Activated B cell treated with CpG ODN at 0.5 μM for 24 hours (primary cell): ENCODE results near the gene ZNF45. TPM values are rescaled to one million over a fixed set of nuclear protein-coding genes. Genes with fewer than 3 reads are reported as not detected.

ENCODE experiments used
- ATAC-seq: fragments of 200-7000 bp; cut with Tn5 transposase; one replicate; pipeline ENCODE4 v1.10.0; 2021; ENCODE audit warnings: low read depth, mild to moderate bottlenecking, moderate library complexity
- CTCF ChIA-PET: fragments of 350-600 bp; sonication (Branson Sonifier 250); formaldehyde crosslinking; loops from one replicate; lab custom pipeline; 2021; ENCODE audit warnings: antibody characterized with exemption; lab: Charles Lee
- POLR2A ChIA-PET: fragments of 350-600 bp; sonication (Branson Sonifier 250); formaldehyde crosslinking; loops from one replicate; lab custom pipeline; 2021; ENCODE audit warnings: antibody characterized with exemption; lab: Charles Lee
- DNase-seq: peaks from one replicate; pipeline ENCODE4 v3.0.0; 2022
- H3K27ac Mint-ChIP-seq: one replicate; pipeline ENCODE4 v1.8.0; 2020; ENCODE audit warnings: mixed read lengths
- H3K27me3 Mint-ChIP-seq: one replicate; pipeline ENCODE4 v1.8.0; 2021; ENCODE audit warnings: mixed read lengths
- H3K36me3 Mint-ChIP-seq: one replicate; pipeline ENCODE4 v1.8.0; 2021; ENCODE audit warnings: low read depth, mixed read lengths
- H3K4me1 Mint-ChIP-seq: one replicate; pipeline ENCODE4 v1.8.0; 2021; ENCODE audit warnings: mixed read lengths
- H3K4me3 Mint-ChIP-seq: one replicate; pipeline ENCODE4 v1.8.0; 2020; ENCODE audit warnings: mild to moderate bottlenecking, mixed read lengths
- H3K9me3 Mint-ChIP-seq: one replicate; pipeline ENCODE4 v1.8.0; 2020; ENCODE audit warnings: mixed read lengths
- CTCF ChIP-seq: fragments of 200-600 bp; IDR thresholded peaks from one replicate; pipeline ENCODE4 v1.8.0; 2022; ENCODE audit warnings: antibody characterized with exemption, mild to moderate bottlenecking
- intact Hi-C: fragments of 100-400 bp; cut with micrococcal nuclease; formaldehyde crosslinking; loops from one replicate; pipeline ENCODE4 v1.15.1; 2024
- total RNA-seq: library from RNA; stranded (reverse); gene quantifications from 2 replicates; pipeline ENCODE4 v1.2.3, GENCODE V29; 2022

ZNF45 gene
- total RNA-seq, 1 donor from 2014 or later: 19.1 TPM

- Mint-ChIP-seq H3K27me3 (no peaks in the 10 kb centered on the region), H3K4me1 (no peaks in the 10 kb centered on the region), H3K36me3 (peaks cover 7% of the 10 kb centered on the region), H3K9me3 (peaks cover 40% of the 10 kb centered on the region), H3K27ac (no peak overlapping the region), H3K4me3 (no peak overlapping the region)
- intact Hi-C loops: no loop called here
- ATAC-seq (no peak), DNase-seq (no peak)
- CTCF ChIA-PET: no interaction called here
- TF ChIP-seq CTCF: no peak
- POLR2A ChIA-PET: no interaction called here
Observed at GRCh38 chr19:43976732-43977131, 41.6 kb upstream of the ZNF45 start.

GRCh38 chr19:43966079-43966694 lies 31.1 kb upstream of the ZNF45 start:
- peaks cover 71% of the 10 kb centered on the region for H3K36me3 Mint-ChIP-seq
- H3K4me1 Mint-ChIP-seq: no peaks in the 10 kb centered on the region
- no peak overlapping the region for H3K4me3 Mint-ChIP-seq
- no peak for TF ChIP-seq CTCF
- no peak for ATAC-seq
- CTCF ChIA-PET: no interaction called here
- intact Hi-C loops: no loop called here
- peaks cover 43% of the 10 kb centered on the region for H3K9me3 Mint-ChIP-seq
- H3K27ac Mint-ChIP-seq: no peak overlapping the region
- no peak for DNase-seq
- POLR2A ChIA-PET: no interaction called here
- no peaks in the 10 kb centered on the region for H3K27me3 Mint-ChIP-seq

- Mint-ChIP-seq H3K4me1 (no peaks in the 10 kb centered on the region), H3K27me3 (no peaks in the 10 kb centered on the region), H3K27ac (no peak overlapping the region), H3K4me3 (no peak overlapping the region), H3K9me3 (peaks cover 41% of the 10 kb centered on the region), H3K36me3 (peaks cover 55% of the 10 kb centered on the region)
- ATAC-seq (no peak), DNase-seq (no peak)
- intact Hi-C loops: no loop called here
- ChIA-PET CTCF (no interaction called here), POLR2A (no interaction called here)
- TF ChIP-seq CTCF: no peak
Observed at GRCh38 chr19:43960411-43960810, 25.3 kb upstream of the ZNF45 start.

GRCh38 chr19:43957891-43958290 lies 22.8 kb upstream of the ZNF45 start:
- H3K27ac Mint-ChIP-seq: no peak overlapping the region
- DNase-seq (no peak), ATAC-seq (no peak)
- no peak for TF ChIP-seq CTCF
- peaks cover 41% of the 10 kb centered on the region for H3K36me3 Mint-ChIP-seq
- H3K9me3 Mint-ChIP-seq: peaks cover 37% of the 10 kb centered on the region
- intact Hi-C loops: no loop called here
- H3K27me3 Mint-ChIP-seq: no peaks in the 10 kb centered on the region
- POLR2A ChIA-PET: no interaction called here
- no peak overlapping the region for H3K4me3 Mint-ChIP-seq
- H3K4me1 Mint-ChIP-seq: no peaks in the 10 kb centered on the region
- CTCF ChIA-PET: no interaction called here

- intact Hi-C loops: no loop called here
- ATAC-seq: no peak
- H3K27me3 Mint-ChIP-seq: no peaks in the 10 kb centered on the region
- H3K9me3 Mint-ChIP-seq: peaks cover 37% of the 10 kb centered on the region
- H3K4me3 Mint-ChIP-seq: no peak overlapping the region
- no peaks in the 10 kb centered on the region for H3K4me1 Mint-ChIP-seq
- CTCF ChIA-PET: no interaction called here
- POLR2A ChIA-PET: no interaction called here
- no peak for DNase-seq
- no peak for TF ChIP-seq CTCF
- H3K27ac Mint-ChIP-seq: no peak overlapping the region
- H3K36me3 Mint-ChIP-seq: peaks cover 32% of the 10 kb centered on the region
Observed at GRCh38 chr19:43956827-43957226, 21.7 kb upstream of the ZNF45 start.
